Tibial nerve (tissue), 4 donors: ENCODE results near the gene BAZ2B. TPM values are rescaled to one million over a fixed set of nuclear protein-coding genes. Genes with fewer than 3 reads are reported as not detected.
"Not testable (repeated sequence)": the region's sequence is repeated elsewhere in the genome, so short reads cannot be mapped to it uniquely, and the experiment has no call there.

Experiments
- DNase-seq, 2 donors: peaks; one replicate each; pipeline ENCODE4 v3.0.0-alpha.2; 2019; ENCODE audit warnings: low spot score in 2 of 2
- H3K27ac ChIP-seq, 4 donors: fragments of 200-600 bp; sonication (generic) in 3 of 4; one replicate each; pipeline ENCODE4 v1.5.1; 2017 to 2019; ENCODE audit warnings: mild to moderate bottlenecking in 1 of 4
- H3K27me3 ChIP-seq, 2 donors: fragments of 200-600 bp; sonication (generic) in 1 of 2; one replicate each; pipeline versions ENCODE4 v1.5.1 to v1.6.0; 2017 to 2019
- H3K36me3 ChIP-seq, 3 donors: fragments of 200-600 bp; sonication (generic); one replicate each; pipeline ENCODE4 v1.5.1; 2018 to 2019
- H3K4me1 ChIP-seq, 4 donors: fragments of 200-600 bp; sonication (generic) in 3 of 4; one replicate each; pipeline ENCODE4 v1.5.1; 2017 to 2019
- H3K4me3 ChIP-seq, 4 donors: fragments of 200-600 bp; sonication (generic) in 3 of 4; one replicate each; pipeline ENCODE4 v1.5.1; 2017 to 2019; ENCODE audit warnings: mild to moderate bottlenecking in 1 of 4, moderate library complexity in 1 of 4
- H3K9me3 ChIP-seq, 4 donors: fragments of 200-600 bp; sonication (generic) in 3 of 4; one replicate each; pipeline ENCODE4 v1.5.1; 2017 to 2019
- CTCF ChIP-seq, 5 experiments: fragments of 200-600 bp in 3 of 5; fragments of 450-650 bp in 2 of 5; sonication (generic) in 3 of 5; IDR thresholded peaks; one replicate each; pipeline ENCODE4 v1.5.1; 2016 to 2019; ENCODE audit warnings: antibody characterized with exemption in 5 of 5, mild to moderate bottlenecking in 3 of 5, moderate library complexity in 2 of 5
- EP300 ChIP-seq, 2 donors: sonication (generic); formaldehyde crosslinking; IDR thresholded peaks; one replicate each; pipeline ENCODE4 v1.6.1; 2017; ENCODE audit warnings: antibody characterized with exemption in 2 of 2, mild to moderate bottlenecking in 1 of 2
- POLR2A ChIP-seq, 2 donors: fragments of 450-650 bp; IDR thresholded peaks; one replicate each; pipeline ENCODE4 v1.6.1; 2017; ENCODE audit warnings: antibody characterized with exemption in 2 of 2, mild to moderate bottlenecking in 2 of 2, moderate library complexity in 2 of 2
- WGBS, 2 donors: methylation state at CpG; one replicate each; pipeline ENCODE4 v1.1.5; 2018; 5-methylcytosine and 5-hydroxymethylcytosine counted together
- total RNA-seq, 4 donors: library from RNA; depleted of rRNA; stranded (reverse); fragments of >200 nt; gene quantifications; one replicate each; pipeline ENCODE4 v1.1.0, GENCODE V29; 2016

Gene BAZ2B
- total RNA-seq, 4 donors from 2014 or later: 98.4 to 135 (median 114) TPM

GRCh38 chr2:159409116-159409800, 207.1 kb downstream of the BAZ2B start:
- H3K4me3 ChIP-seq: no peak overlapping the region
- H3K27me3 ChIP-seq: no peaks in the 10 kb centered on the region
- no peak overlapping the region for H3K27ac ChIP-seq
- peaks cover 0 to 67% (median 0%) of the 10 kb centered on the region in 3 donors for H3K36me3 ChIP-seq
- no peak for TF ChIP-seq CTCF (IDR thresholded peaks at IDR 0.05)
- no peak for TF ChIP-seq POLR2A (IDR thresholded peaks at IDR 0.05)
- TF ChIP-seq EP300 (IDR thresholded peaks at IDR 0.05): no peak
- 87 to 91% methylated on average over 3 of the region's 3 CpGs for WGBS, 2 donors
- H3K4me1 ChIP-seq: no peaks in the 10 kb centered on the region
- no peak for DNase-seq
- H3K9me3 ChIP-seq: no peaks in the 10 kb centered on the region

DNA sequence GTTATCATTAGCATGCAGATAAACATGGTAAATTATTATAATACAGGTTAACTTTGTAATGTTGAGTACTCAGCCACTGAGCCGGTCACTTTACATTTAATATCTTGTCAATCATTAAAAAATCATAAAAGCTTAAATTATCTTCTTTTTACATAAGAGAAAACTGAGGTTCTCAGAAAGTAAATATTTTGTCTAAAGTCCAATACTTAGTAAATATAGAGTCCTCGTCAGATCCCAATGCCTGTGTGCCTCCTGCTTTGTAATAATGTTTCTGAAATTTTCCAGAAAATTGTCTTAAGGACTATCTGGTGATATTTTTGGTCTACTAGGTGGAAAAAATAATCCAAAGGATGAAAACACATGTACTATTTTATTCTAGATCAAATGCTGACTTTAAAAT, 213.6 kb downstream of the BAZ2B start:
- DNase-seq: no peak
- 90 to 91% methylated on average over 2 of the region's 2 CpGs for WGBS, 2 donors
- Histone ChIP-seq H3K4me1 (no peaks in the 10 kb centered on the region), H3K4me3 (no peak overlapping the region), H3K36me3 (peaks cover 0 to 39% (median 0%) of the 10 kb centered on the region in 3 donors), H3K27me3 (no peaks in the 10 kb centered on the region), H3K9me3 (no peaks in the 10 kb centered on the region), H3K27ac (no peak overlapping the region)
- no peak for TF ChIP-seq EP300 (IDR thresholded peaks at IDR 0.05)
- no peak for TF ChIP-seq POLR2A (IDR thresholded peaks at IDR 0.05)
- no peak for TF ChIP-seq CTCF (IDR thresholded peaks at IDR 0.05)

GRCh38 chr2:159402160-159402559, 214.2 kb downstream of the BAZ2B start:
- H3K4me1 ChIP-seq, DNase-seq, H3K27ac ChIP-seq, H3K9me3 ChIP-seq, H3K4me3 ChIP-seq, H3K27me3 ChIP-seq: not testable (repeated sequence)
- peaks cover 0 to 33% (median 0%) of the 10 kb centered on the region in 3 donors for H3K36me3 ChIP-seq
- 90 to 97% methylated on average over 5 of the region's 5 CpGs for WGBS, 2 donors

GRCh38 chr2:159399716-159400415, 216.5 kb downstream of the BAZ2B start:
- no peak for DNase-seq
- Histone ChIP-seq H3K27ac (no peak overlapping the region), H3K27me3 (no peaks in the 10 kb centered on the region), H3K4me1 (no peaks in the 10 kb centered on the region), H3K4me3 (no peak overlapping the region), H3K9me3 (no peaks in the 10 kb centered on the region), H3K36me3 (peaks cover 0 to 26% (median 0%) of the 10 kb centered on the region in 3 donors)
- WGBS, 2 donors: 68 to 82% methylated on average over 5 of the region's 5 CpGs
- TF ChIP-seq EP300 (IDR thresholded peaks at IDR 0.05) (no peak), CTCF (IDR thresholded peaks at IDR 0.05) (no peak), POLR2A (IDR thresholded peaks at IDR 0.05) (no peak)

- DNase-seq: no peak
- no peaks in the 10 kb centered on the region for H3K9me3 ChIP-seq
- peaks cover 0 to 34% (median 0%) of the 10 kb centered on the region in 3 donors for H3K36me3 ChIP-seq
- no peak overlapping the region for H3K27ac ChIP-seq
- H3K27me3 ChIP-seq: no peaks in the 10 kb centered on the region
- no peaks in the 10 kb centered on the region for H3K4me1 ChIP-seq
- WGBS, 2 donors: 100% methylated on average over 1 of the region's 1 CpG
- H3K4me3 ChIP-seq: no peak overlapping the region
- TF ChIP-seq CTCF (IDR thresholded peaks at IDR 0.05) (no peak), POLR2A (IDR thresholded peaks at IDR 0.05) (no peak), EP300 (IDR thresholded peaks at IDR 0.05) (no peak)
Measured at GRCh38 chr2:159396799-159397198, 219.5 kb downstream of the BAZ2B start.
